ENCODE measurements around the gene RAB44. TPM values are rescaled to one million over a fixed set of nuclear protein-coding genes. Genes with fewer than 3 reads are reported as not detected.

Gene RAB44
- total and polyA plus RNA-seq, 2 of the 13 experiments (the other 11 are each of a cell fraction or from before 2014, with no cell fraction given): not detected

DNA sequence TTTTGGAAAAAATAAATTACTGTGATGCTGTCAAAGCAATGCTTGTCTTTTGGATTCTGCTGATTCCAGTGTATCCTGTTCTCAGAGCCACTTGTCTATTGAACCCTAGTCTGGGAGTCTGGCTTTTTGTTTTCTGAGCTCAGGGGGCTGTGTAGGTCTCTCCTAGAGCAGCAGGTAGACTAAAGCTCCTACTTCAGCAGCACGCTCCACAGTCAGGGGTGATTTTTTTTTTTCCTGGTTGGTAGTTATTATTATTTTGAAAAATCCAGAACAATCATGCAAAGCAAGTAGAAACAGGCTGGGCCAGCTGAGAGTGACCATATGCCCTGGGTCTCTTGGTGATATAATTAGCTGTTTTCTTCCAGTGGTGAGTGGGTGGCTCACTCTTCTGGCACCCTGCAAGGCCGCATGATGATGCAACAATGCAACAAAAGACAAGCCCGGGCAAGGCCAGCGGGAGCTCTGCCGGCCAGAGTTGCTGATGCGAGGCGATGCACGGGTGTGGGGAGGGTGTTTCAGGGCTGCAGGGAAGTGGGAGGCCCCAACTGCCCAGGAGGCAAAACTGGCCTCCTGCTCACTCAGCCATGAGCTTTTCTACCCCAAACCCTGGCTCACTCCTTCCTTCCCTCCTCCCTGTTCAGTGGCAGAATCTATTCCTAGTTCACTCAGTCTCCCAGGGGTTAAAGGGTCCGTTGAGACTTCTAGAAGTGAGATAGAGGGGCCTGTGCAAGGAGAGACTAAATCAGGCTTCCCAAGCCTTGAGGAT, 30.6 kb upstream of the RAB44 start (continued):
- TF ChIP-seq, protein P1, sequence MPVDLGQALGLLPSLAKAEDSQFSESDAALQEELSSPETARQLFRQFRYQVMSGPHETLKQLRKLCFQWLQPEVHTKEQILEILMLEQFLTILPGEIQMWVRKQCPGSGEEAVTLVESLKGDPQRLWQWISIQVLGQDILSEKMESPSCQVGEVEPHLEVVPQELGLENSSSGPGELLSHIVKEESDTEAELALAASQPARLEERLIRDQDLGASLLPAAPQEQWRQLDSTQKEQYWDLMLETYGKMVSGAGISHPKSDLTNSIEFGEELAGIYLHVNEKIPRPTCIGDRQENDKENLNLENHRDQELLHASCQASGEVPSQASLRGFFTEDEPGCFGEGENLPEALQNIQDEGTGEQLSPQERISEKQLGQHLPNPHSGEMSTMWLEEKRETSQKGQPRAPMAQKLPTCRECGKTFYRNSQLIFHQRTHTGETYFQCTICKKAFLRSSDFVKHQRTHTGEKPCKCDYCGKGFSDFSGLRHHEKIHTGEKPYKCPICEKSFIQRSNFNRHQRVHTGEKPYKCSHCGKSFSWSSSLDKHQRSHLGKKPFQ (CRISPR knock-in tag; IDR thresholded peaks at IDR 0.05; ENCODE audit: insufficient replicate concordance): peak; percentile 74
- TF ChIP-seq SKI (IDR thresholded peaks at IDR 0.05; ENCODE audit: partially characterized antibody) (no peak), SOX13 (IDR thresholded peaks at IDR 0.05) (peak; percentile 70; the same call in 1 of the 2 replicates), SOX13 (CRISPR knock-in tag; conservative IDR thresholded peaks at IDR 0.05 in 1 of 2, IDR thresholded peaks at IDR 0.05 in 1 of 2) (peak in 1 of 2 experiments; percentile 95; a peak in 2 of 4 replicates), IKZF4 (CRISPR knock-in tag; IDR thresholded peaks at IDR 0.05; ENCODE audit: borderline replicate concordance, low read depth, not compliant biosample characterization) (no peak), SMYD3 (CRISPR knock-in tag; IDR thresholded peaks at IDR 0.05) (no peak; the same call in 1 of the 2 replicates), ZNF569 (CRISPR knock-in tag; IDR thresholded peaks at IDR 0.05; ENCODE audit: borderline replicate concordance) (no peak), RARA (CRISPR knock-in tag; IDR thresholded peaks at IDR 0.05) (peak; percentile 81), BHLHE40 (IDR thresholded peaks at IDR 0.05; ENCODE audit: low read length) (peak; percentile 70), SOX5 (CRISPR knock-in tag; IDR thresholded peaks at IDR 0.05; ENCODE audit: borderline replicate concordance) (peak; percentile 96), ZNF333 (CRISPR knock-in tag; IDR thresholded peaks at IDR 0.05; ENCODE audit: borderline replicate concordance) (peak; percentile 74; the same call in 1 of the 2 replicates), RXRA (CRISPR knock-in tag; IDR thresholded peaks at IDR 0.05) (peak; percentile 90), TBL1XR1 (IDR thresholded peaks at IDR 0.05; ENCODE audit: borderline replicate concordance, low read length, partially characterized antibody) (peak; percentile 73), SP1 (IDR thresholded peaks at IDR 0.05) (no peak), SP1 (CRISPR knock-in tag; IDR thresholded peaks at IDR 0.05) (peak; percentile 68; the same call in 1 of the 2 replicates), RARG (CRISPR knock-in tag; IDR thresholded peaks at IDR 0.05; ENCODE audit: low read depth) (no peak), ZNF468 (CRISPR knock-in tag; IDR thresholded peaks at IDR 0.05) (0 out of 2 replicates have a peak, but pooled peaks have one; percentile 21), ZNF263 (CRISPR knock-in tag; IDR thresholded peaks at IDR 0.05) (peak; percentile 80)
- TF ChIP-seq, protein P2, sequence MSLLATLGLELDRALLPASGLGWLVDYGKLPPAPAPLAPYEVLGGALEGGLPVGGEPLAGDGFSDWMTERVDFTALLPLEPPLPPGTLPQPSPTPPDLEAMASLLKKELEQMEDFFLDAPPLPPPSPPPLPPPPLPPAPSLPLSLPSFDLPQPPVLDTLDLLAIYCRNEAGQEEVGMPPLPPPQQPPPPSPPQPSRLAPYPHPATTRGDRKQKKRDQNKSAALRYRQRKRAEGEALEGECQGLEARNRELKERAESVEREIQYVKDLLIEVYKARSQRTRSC (CRISPR knock-in tag; IDR thresholded peaks at IDR 0.05; ENCODE audit: low read depth): peak; percentile 39; the same call in 1 of the 2 replicates
- TF ChIP-seq, protein P3, sequence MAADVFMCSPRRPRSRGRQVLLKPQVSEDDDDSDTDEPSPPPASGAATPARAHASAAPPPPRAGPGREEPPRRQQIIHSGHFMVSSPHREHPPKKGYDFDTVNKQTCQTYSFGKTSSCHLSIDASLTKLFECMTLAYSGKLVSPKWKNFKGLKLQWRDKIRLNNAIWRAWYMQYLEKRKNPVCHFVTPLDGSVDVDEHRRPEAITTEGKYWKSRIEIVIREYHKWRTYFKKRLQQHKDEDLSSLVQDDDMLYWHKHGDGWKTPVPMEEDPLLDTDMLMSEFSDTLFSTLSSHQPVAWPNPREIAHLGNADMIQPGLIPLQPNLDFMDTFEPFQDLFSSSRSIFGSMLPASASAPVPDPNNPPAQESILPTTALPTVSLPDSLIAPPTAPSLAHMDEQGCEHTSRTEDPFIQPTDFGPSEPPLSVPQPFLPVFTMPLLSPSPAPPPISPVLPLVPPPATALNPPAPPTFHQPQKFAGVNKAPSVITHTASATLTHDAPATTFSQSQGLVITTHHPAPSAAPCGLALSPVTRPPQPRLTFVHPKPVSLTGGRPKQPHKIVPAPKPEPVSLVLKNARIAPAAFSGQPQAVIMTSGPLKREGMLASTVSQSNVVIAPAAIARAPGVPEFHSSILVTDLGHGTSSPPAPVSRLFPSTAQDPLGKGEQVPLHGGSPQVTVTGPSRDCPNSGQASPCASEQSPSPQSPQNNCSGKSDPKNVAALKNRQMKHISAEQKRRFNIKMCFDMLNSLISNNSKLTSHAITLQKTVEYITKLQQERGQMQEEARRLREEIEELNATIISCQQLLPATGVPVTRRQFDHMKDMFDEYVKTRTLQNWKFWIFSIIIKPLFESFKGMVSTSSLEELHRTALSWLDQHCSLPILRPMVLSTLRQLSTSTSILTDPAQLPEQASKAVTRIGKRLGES (CRISPR knock-in tag; IDR thresholded peaks at IDR 0.05; ENCODE audit: borderline replicate concordance): no peak
- TF ChIP-seq, protein P4, sequence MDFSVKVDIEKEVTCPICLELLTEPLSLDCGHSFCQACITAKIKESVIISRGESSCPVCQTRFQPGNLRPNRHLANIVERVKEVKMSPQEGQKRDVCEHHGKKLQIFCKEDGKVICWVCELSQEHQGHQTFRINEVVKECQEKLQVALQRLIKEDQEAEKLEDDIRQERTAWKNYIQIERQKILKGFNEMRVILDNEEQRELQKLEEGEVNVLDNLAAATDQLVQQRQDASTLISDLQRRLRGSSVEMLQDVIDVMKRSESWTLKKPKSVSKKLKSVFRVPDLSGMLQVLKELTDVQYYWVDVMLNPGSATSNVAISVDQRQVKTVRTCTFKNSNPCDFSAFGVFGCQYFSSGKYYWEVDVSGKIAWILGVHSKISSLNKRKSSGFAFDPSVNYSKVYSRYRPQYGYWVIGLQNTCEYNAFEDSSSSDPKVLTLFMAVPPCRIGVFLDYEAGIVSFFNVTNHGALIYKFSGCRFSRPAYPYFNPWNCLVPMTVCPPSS (IDR thresholded peaks at IDR 0.05): no peak
- TF ChIP-seq, protein P5, sequence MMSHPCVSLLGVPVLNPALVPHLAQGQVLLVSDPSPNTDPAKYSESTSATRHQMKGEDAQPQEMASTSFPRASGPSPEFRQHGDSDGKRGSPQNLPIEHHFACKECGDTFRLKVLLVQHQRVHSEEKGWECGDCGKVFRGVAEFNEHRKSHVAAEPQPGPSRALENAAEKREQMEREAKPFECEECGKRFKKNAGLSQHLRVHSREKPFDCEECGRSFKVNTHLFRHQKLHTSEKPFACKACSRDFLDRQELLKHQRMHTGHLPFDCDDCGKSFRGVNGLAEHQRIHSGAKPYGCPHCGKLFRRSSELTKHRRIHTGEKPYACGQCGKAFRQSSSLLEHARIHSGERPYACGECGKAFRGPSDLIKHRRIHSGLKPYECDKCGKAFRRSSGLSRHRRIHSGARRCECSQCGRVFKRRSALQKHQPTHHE (CRISPR knock-in tag; IDR thresholded peaks at IDR 0.05; ENCODE audit: borderline replicate concordance): peak; percentile 89; the same call in 1 of the 2 replicates
